CD14-positive monocyte (primary cell): ENCODE results near the gene BUD23. TPM values are rescaled to one million over a fixed set of nuclear protein-coding genes. Genes with fewer than 3 reads are reported as not detected.
"Not testable (repeated sequence)": the region's sequence is repeated elsewhere in the genome, so short reads cannot be mapped to it uniquely, and the experiment has no call there.

Experiments
- DNase-seq, 3 donors: peaks; one replicate each; pipeline ENCODE4 v3.0.0-alpha.2; 2011 to 2022
- H2AFZ ChIP-seq: 2 replicates; pipeline ENCODE4 v1.6.0; 2012; ENCODE audit warnings: mild to moderate bottlenecking, low read depth, low read length, inconsistent platforms; ENCODE audit not compliant: insufficient read depth, poor library complexity, severe bottlenecking
- H3K27ac ChIP-seq, 2 donors: 1 replicate in 1 of 2; 2 replicates in 1 of 2; pipeline ENCODE4 v1.5.1; 2012 to 2013; ENCODE audit warnings: low read length in 2 of 2, control low read depth in 1 of 2, inconsistent platforms in 1 of 2, low read depth in 1 of 2, mild to moderate bottlenecking in 1 of 2
- H3K27me3 ChIP-seq, 2 donors: one replicate each; pipeline versions ENCODE4 v1.6.0 to v1.6.1; 2011 to 2013; ENCODE audit warnings: low read length in 2 of 2; ENCODE audit not compliant: control insufficient read depth in 2 of 2, insufficient read depth in 2 of 2
- H3K36me3 ChIP-seq, 2 donors: replicated peaks in 1 of 2; 1 replicate in 1 of 2; 2 replicates in 1 of 2; pipeline versions ENCODE4 v1.5.1 to v1.6.1; 2012 to 2013; ENCODE audit warnings: low read length in 2 of 2, control low read depth in 1 of 2, inconsistent platforms in 1 of 2, mild to moderate bottlenecking in 1 of 2; ENCODE audit not compliant: insufficient read depth in 2 of 2, control insufficient read depth in 1 of 2
- H3K4me1 ChIP-seq, 2 donors: 1 replicate in 1 of 2; 2 replicates in 1 of 2; pipeline versions ENCODE4 v1.5.1 to v1.6.1; 2012 to 2013; ENCODE audit warnings: low read length in 2 of 2, control low read depth in 1 of 2, inconsistent platforms in 1 of 2, mild to moderate bottlenecking in 1 of 2, moderate library complexity in 1 of 2; ENCODE audit not compliant: insufficient read depth in 2 of 2, control insufficient read depth in 1 of 2
- H3K4me2 ChIP-seq: replicated peaks from 2 replicates; pipeline ENCODE3; 2012; ENCODE audit warnings: low read length, moderate library complexity, mild to moderate bottlenecking; ENCODE audit not compliant: poor library complexity, severe bottlenecking; ENCODE audit errors: extremely low read depth
- H3K4me3 ChIP-seq, 3 experiments: fragments of 200-600 bp in 1 of 3; sonication (generic) in 1 of 3; replicated peaks in 1 of 3; 1 replicate in 2 of 3; 2 replicates in 1 of 3; pipeline ENCODE4 v1.5.1; 2011 to 2013; ENCODE audit warnings: low read length in 3 of 3, mild to moderate bottlenecking in 3 of 3, control low read depth in 2 of 3, low read depth in 2 of 3, inconsistent platforms in 1 of 3, moderate library complexity in 1 of 3
- H3K79me2 ChIP-seq: 2 replicates; pipeline ENCODE4 v1.6.0; 2012; ENCODE audit warnings: mild to moderate bottlenecking, control low read depth, inconsistent platforms, low read length, moderate library complexity; ENCODE audit not compliant: insufficient read depth
- H3K9ac ChIP-seq: 2 replicates; pipeline ENCODE4 v1.6.0; 2017; ENCODE audit warnings: low read length, mild to moderate bottlenecking; ENCODE audit not compliant: insufficient read depth, poor library complexity, severe bottlenecking
- H3K9me3 ChIP-seq, 2 donors: replicated peaks in 1 of 2; 1 replicate in 1 of 2; 2 replicates in 1 of 2; pipeline versions ENCODE4 v1.5.1 to v1.6.1; 2012 to 2013; ENCODE audit warnings: low read length in 2 of 2, control low read depth in 1 of 2; ENCODE audit not compliant: control insufficient read depth in 1 of 2, insufficient read depth in 1 of 2
- H4K20me1 ChIP-seq: 2 replicates; pipeline ENCODE4 v1.6.0; 2012; ENCODE audit warnings: mild to moderate bottlenecking, low read length, control low read depth, moderate library complexity; ENCODE audit not compliant: insufficient read depth
- H3K27ac Mint-ChIP-seq, 7 donors: one replicate each; pipeline ENCODE4 v1.8.0; 2020; ENCODE audit warnings: mild to moderate bottlenecking in 7 of 7, mixed read lengths in 7 of 7, moderate library complexity in 6 of 7, inconsistent platforms in 2 of 7
- H3K27me3 Mint-ChIP-seq, 3 donors: one replicate each; pipeline ENCODE4 v1.8.0; 2021 to 2022; ENCODE audit warnings: low read depth in 3 of 3, mild to moderate bottlenecking in 3 of 3, mixed read lengths in 3 of 3, moderate library complexity in 3 of 3, inconsistent platforms in 1 of 3
- H3K36me3 Mint-ChIP-seq, 2 donors: one replicate each; pipeline ENCODE4 v1.8.0; 2020; ENCODE audit warnings: mixed read lengths in 2 of 2, inconsistent platforms in 1 of 2, mild to moderate bottlenecking in 1 of 2
- H3K4me1 Mint-ChIP-seq: one replicate; pipeline ENCODE4 v1.8.0; 2020; ENCODE audit warnings: mild to moderate bottlenecking, mixed read lengths
- H3K4me3 Mint-ChIP-seq, 2 donors: one replicate each; pipeline ENCODE4 v1.8.0; 2020; ENCODE audit warnings: mild to moderate bottlenecking in 2 of 2, mixed read lengths in 2 of 2, moderate library complexity in 1 of 2
- H3K9me3 Mint-ChIP-seq, 7 donors: one replicate each; pipeline ENCODE4 v1.8.0; 2020 to 2022; ENCODE audit warnings: mixed read lengths in 7 of 7, mild to moderate bottlenecking in 6 of 7, moderate library complexity in 6 of 7, inconsistent platforms in 2 of 7
- CTCF ChIP-seq: fragments of 200-600 bp; IDR thresholded peaks from one replicate; pipeline ENCODE4 v1.8.0; 2022; ENCODE audit warnings: antibody characterized with exemption, mild to moderate bottlenecking
- WGBS: methylation state at CpG from one replicate; pipeline ENCODE4 v1.1.5; 2013; ENCODE audit warnings: missing lambda C conversion rate; ENCODE audit not compliant: insufficient coverage; 5-methylcytosine and 5-hydroxymethylcytosine counted together
- intact Hi-C, 2 donors: fragments of 100-400 bp; cut with micrococcal nuclease; formaldehyde crosslinking; loops; one replicate each; pipeline versions ENCODE4 v1.15.0 to v1.15.1; 2023
- polyA plus RNA-seq, 3 donors: library from polyadenylated mRNA; depleted of rRNA in 1 of 3; unstranded in 2 of 3; stranded (reverse) in 1 of 3; fragments of 300-500 nt in 2 of 3; fragments of >200 nt in 1 of 3; fragmentation: Illumina TruSeq in 2 of 3; gene quantifications; 1 replicate in 2 of 3; 2 replicates in 1 of 3; pipeline ENCODE4 v1.2.3, GENCODE V29; 2012 to 2021

BUD23 gene
- polyA plus RNA-seq, 3 donors: 44.5 to 51.9 (median 51.1) TPM

DNA sequence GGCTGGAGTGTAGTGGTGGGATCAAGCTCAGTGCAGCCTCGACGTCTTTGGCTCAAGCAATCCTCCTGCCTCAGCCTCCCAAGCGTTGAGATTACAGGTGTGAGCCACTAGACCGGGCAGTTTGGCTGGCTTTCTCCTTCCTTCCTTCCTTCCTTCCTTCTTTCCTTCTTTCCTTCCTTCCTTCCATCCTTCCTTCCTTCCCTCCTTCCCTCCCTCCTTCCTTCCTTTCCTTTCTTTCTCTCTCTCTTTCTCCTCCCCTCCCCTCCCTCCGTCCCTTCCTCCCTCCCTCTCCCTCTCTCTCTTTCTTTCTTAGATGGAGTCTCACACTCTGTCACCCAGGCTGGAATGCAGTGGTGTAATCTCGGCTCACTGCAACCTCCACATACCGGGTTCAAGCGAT lies 23.4 kb upstream of the BUD23 start:
- Histone ChIP-seq H3K9ac (no peak overlapping the region), H3K9me3 (peaks cover 0 to 8% of the 10 kb centered on the region in 2 donors), H4K20me1 (no peaks in the 10 kb centered on the region), H3K4me3 (no peak overlapping the region), H2AFZ (no peak overlapping the region), H3K4me1 (no peaks in the 10 kb centered on the region), H3K4me2 (no peak overlapping the region), H3K36me3 (no peaks in the 10 kb centered on the region), H3K27me3 (peaks cover 0 to 4% of the 10 kb centered on the region in 2 donors), H3K27ac (no peak overlapping the region), H3K79me2 (no peaks in the 10 kb centered on the region)
- intact Hi-C loops: loop anchor here (5.0 to 10.0 kb wide), 2 partner anchors 33 to 135 kb away; partner anchors contain the start of gene BAZ1B (in 1 of the 2)
- H3K9me3 Mint-ChIP-seq: peaks cover 4 to 22% (median 15%) of the 10 kb centered on the region in 7 donors
- no peak overlapping the region for H3K4me3 Mint-ChIP-seq
- TF ChIP-seq CTCF: no peak
- H3K27ac Mint-ChIP-seq: no peak overlapping the region
- WGBS: 73% methylated on average over 6 of the region's 8 CpGs
- no peaks in the 10 kb centered on the region for H3K4me1 Mint-ChIP-seq
- no peak for DNase-seq
- H3K36me3 Mint-ChIP-seq: peaks cover 0 to 3% of the 10 kb centered on the region in 2 donors
- H3K27me3 Mint-ChIP-seq: peaks cover 48 to 56% (median 48%) of the 10 kb centered on the region in 3 donors

DNA sequence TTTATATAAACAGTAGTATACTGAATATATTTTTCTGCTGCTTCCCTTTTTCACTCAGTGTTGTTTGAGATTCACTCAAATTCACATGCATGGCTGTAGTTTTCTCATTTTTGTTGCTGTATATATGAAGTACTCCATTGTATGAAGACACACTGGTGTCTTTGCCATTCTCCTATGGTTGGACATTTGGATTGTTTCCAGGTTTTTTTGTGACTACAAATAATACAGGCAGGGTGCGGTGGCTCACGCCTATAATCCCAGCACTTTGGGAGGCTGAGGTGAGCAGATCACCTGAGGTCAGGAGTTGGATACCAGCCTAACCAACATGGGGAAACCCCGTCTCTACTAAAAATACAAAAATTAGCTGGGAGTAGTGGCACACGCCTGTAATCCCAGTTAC lies 22.8 kb upstream of the BUD23 start:
- H3K4me2 ChIP-seq, H3K4me1 ChIP-seq, H3K9ac ChIP-seq, H3K4me3 Mint-ChIP-seq, H4K20me1 ChIP-seq, H3K4me1 Mint-ChIP-seq, DNase-seq, H3K4me3 ChIP-seq, H3K36me3 Mint-ChIP-seq, H3K9me3 ChIP-seq, H3K36me3 ChIP-seq, H3K79me2 ChIP-seq, H2AFZ ChIP-seq, H3K27ac ChIP-seq: not testable (repeated sequence)
- peaks cover 48 to 58% (median 49%) of the 10 kb centered on the region in 3 donors for H3K27me3 Mint-ChIP-seq
- intact Hi-C loops: loop anchor here (5.0 to 10.0 kb wide), 2 partner anchors 33 to 136 kb away; partner anchors contain the start of gene BAZ1B (in 1 of the 2)
- H3K27ac Mint-ChIP-seq: peak overlapping the region in 2 of 7 donors; percentile 11 to 14
- peaks cover 0 to 10% of the 10 kb centered on the region in 2 donors for H3K27me3 ChIP-seq
- WGBS: 100% methylated on average over 2 of the region's 4 CpGs
- H3K9me3 Mint-ChIP-seq: peaks cover 4 to 27% (median 13%) of the 10 kb centered on the region in 7 donors
